ENCODE measurements around the gene ZFYVE28.

Gene ZFYVE28

GRCh38 chr4:2289311-2289954 lies 129.0 kb downstream of the ZFYVE28 start:
- H3K4me2 ChIP-seq (ENCODE audit: low read length), result no peak overlapping the region
- H3K18ac ChIP-seq (ENCODE audit: low read length), result no peak overlapping the region
- H3K79me2 ChIP-seq (ENCODE audit: control insufficient read depth, insufficient read depth, low read length), result no peaks in the 10 kb centered on the region
- H3K4me1 ChIP-seq (ENCODE audit: control insufficient read depth, low read depth, low read length), result no peaks in the 10 kb centered on the region
- H2BK15ac ChIP-seq (replicated peaks; ENCODE audit: low read depth), result no peak overlapping the region
- no peak overlapping the region for H2BK5ac ChIP-seq (ENCODE audit: low read length)
- no peak overlapping the region for H2BK120ac ChIP-seq (ENCODE audit: low read depth, low read length)
- no peaks in the 10 kb centered on the region for H3K36me3 ChIP-seq (ENCODE audit: control insufficient read depth, insufficient read depth, low read length)
- no peak overlapping the region for H3K23ac ChIP-seq (ENCODE audit: low read length)
- WGBS (ENCODE audit: extremely low coverage, insufficient coverage, low lambda C conversion rate), result no CpG with 5 or more reads among the region's 14 CpGs
- H3K4ac ChIP-seq (ENCODE audit: low read depth, low read length), result no peak overlapping the region
- no peak overlapping the region for H3K56ac ChIP-seq (ENCODE audit: low read length)
- H3K4me3 ChIP-seq (ENCODE audit: low read length), result no peak overlapping the region
- H3K27ac ChIP-seq (ENCODE audit: low read depth, low read length), result no peak overlapping the region
- H3K9ac ChIP-seq (ENCODE audit: low read length), result no peak overlapping the region
- H4K5ac ChIP-seq (ENCODE audit: low read length), result no peak overlapping the region
- H4K8ac ChIP-seq (ENCODE audit: low read depth, low read length), result no peak overlapping the region
- H3K79me1 ChIP-seq (ENCODE audit: low read length), result no peaks in the 10 kb centered on the region
- no peak overlapping the region for H2AK5ac ChIP-seq (ENCODE audit: low read length)
- H3K27me3 ChIP-seq (ENCODE audit: insufficient read depth, low read length, poor library complexity), result no peaks in the 10 kb centered on the region
- DNase-seq, result no peak

GRCh38 chr4:2288051-2288541 lies 130.3 kb downstream of the ZFYVE28 start:
- Histone ChIP-seq H3K4me1 (ENCODE audit: control insufficient read depth, low read depth, low read length) (no peaks in the 10 kb centered on the region), H2AK5ac (ENCODE audit: low read length) (no peak overlapping the region), H4K8ac (ENCODE audit: low read depth, low read length) (no peak overlapping the region), H3K4me2 (ENCODE audit: low read length) (no peak overlapping the region), H3K4ac (ENCODE audit: low read depth, low read length) (no peak overlapping the region), H3K4me3 (ENCODE audit: low read length) (no peak overlapping the region), H2BK15ac (replicated peaks; ENCODE audit: low read depth) (no peak overlapping the region), H3K79me1 (ENCODE audit: low read length) (no peaks in the 10 kb centered on the region), H3K27ac (ENCODE audit: low read depth, low read length) (no peak overlapping the region), H2BK120ac (ENCODE audit: low read depth, low read length) (no peak overlapping the region), H3K18ac (ENCODE audit: low read length) (no peak overlapping the region), H3K79me2 (ENCODE audit: control insufficient read depth, insufficient read depth, low read length) (no peaks in the 10 kb centered on the region), H4K5ac (ENCODE audit: low read length) (no peak overlapping the region), H2BK5ac (ENCODE audit: low read length) (no peak overlapping the region), H3K27me3 (ENCODE audit: insufficient read depth, low read length, poor library complexity) (no peaks in the 10 kb centered on the region), H3K23ac (ENCODE audit: low read length) (no peak overlapping the region), H3K9ac (ENCODE audit: low read length) (no peak overlapping the region), H3K36me3 (ENCODE audit: control insufficient read depth, insufficient read depth, low read length) (no peaks in the 10 kb centered on the region), H3K56ac (ENCODE audit: low read length) (no peak overlapping the region)
- DNase-seq, result no peak
- no CpG with 5 or more reads among the region's 10 CpGs for WGBS (ENCODE audit: extremely low coverage, insufficient coverage, low lambda C conversion rate)

- no peak overlapping the region for H3K4me3 ChIP-seq (ENCODE audit: low read length)
- no peak overlapping the region for H4K8ac ChIP-seq (ENCODE audit: low read depth, low read length)
- no peak overlapping the region for H3K9ac ChIP-seq (ENCODE audit: low read length)
- no peak overlapping the region for H2BK5ac ChIP-seq (ENCODE audit: low read length)
- H2AK5ac ChIP-seq (ENCODE audit: low read length), result no peak overlapping the region
- no peaks in the 10 kb centered on the region for H3K36me3 ChIP-seq (ENCODE audit: control insufficient read depth, insufficient read depth, low read length)
- no peak overlapping the region for H3K23ac ChIP-seq (ENCODE audit: low read length)
- no peaks in the 10 kb centered on the region for H3K4me1 ChIP-seq (ENCODE audit: control insufficient read depth, low read depth, low read length)
- no peak overlapping the region for H3K56ac ChIP-seq (ENCODE audit: low read length)
- no peaks in the 10 kb centered on the region for H3K79me2 ChIP-seq (ENCODE audit: control insufficient read depth, insufficient read depth, low read length)
- no peak overlapping the region for H3K4me2 ChIP-seq (ENCODE audit: low read length)
- no peak overlapping the region for H2BK120ac ChIP-seq (ENCODE audit: low read depth, low read length)
- no peaks in the 10 kb centered on the region for H3K27me3 ChIP-seq (ENCODE audit: insufficient read depth, low read length, poor library complexity)
- H4K5ac ChIP-seq (ENCODE audit: low read length), result no peak overlapping the region
- no CpG with 5 or more reads among the region's 9 CpGs for WGBS (ENCODE audit: extremely low coverage, insufficient coverage, low lambda C conversion rate)
- H3K4ac ChIP-seq (ENCODE audit: low read depth, low read length), result no peak overlapping the region
- no peak overlapping the region for H2BK15ac ChIP-seq (replicated peaks; ENCODE audit: low read depth)
- no peak for DNase-seq
- H3K18ac ChIP-seq (ENCODE audit: low read length), result no peak overlapping the region
- H3K27ac ChIP-seq (ENCODE audit: low read depth, low read length), result no peak overlapping the region
- no peaks in the 10 kb centered on the region for H3K79me1 ChIP-seq (ENCODE audit: low read length)
Observed at GRCh38 chr4:2287594-2287915, 130.9 kb downstream of the ZFYVE28 start.

- no peak for DNase-seq
- Histone ChIP-seq H4K8ac (ENCODE audit: low read depth, low read length) (no peak overlapping the region), H2BK5ac (ENCODE audit: low read length) (no peak overlapping the region), H3K56ac (ENCODE audit: low read length) (no peak overlapping the region), H3K9ac (ENCODE audit: low read length) (no peak overlapping the region), H3K18ac (ENCODE audit: low read length) (no peak overlapping the region), H3K27ac (ENCODE audit: low read depth, low read length) (no peak overlapping the region), H4K5ac (ENCODE audit: low read length) (no peak overlapping the region), H3K79me2 (ENCODE audit: control insufficient read depth, insufficient read depth, low read length) (no peaks in the 10 kb centered on the region), H3K4ac (ENCODE audit: low read depth, low read length) (no peak overlapping the region), H3K4me2 (ENCODE audit: low read length) (no peak overlapping the region), H3K4me3 (ENCODE audit: low read length) (no peak overlapping the region), H2BK120ac (ENCODE audit: low read depth, low read length) (no peak overlapping the region), H2BK15ac (replicated peaks; ENCODE audit: low read depth) (no peak overlapping the region), H3K4me1 (ENCODE audit: control insufficient read depth, low read depth, low read length) (no peaks in the 10 kb centered on the region), H3K79me1 (ENCODE audit: low read length) (no peaks in the 10 kb centered on the region), H3K36me3 (ENCODE audit: control insufficient read depth, insufficient read depth, low read length) (no peaks in the 10 kb centered on the region), H3K23ac (ENCODE audit: low read length) (no peak overlapping the region), H3K27me3 (ENCODE audit: insufficient read depth, low read length, poor library complexity) (no peaks in the 10 kb centered on the region), H2AK5ac (ENCODE audit: low read length) (no peak overlapping the region)
- WGBS (ENCODE audit: extremely low coverage, insufficient coverage, low lambda C conversion rate), result no CpG with 5 or more reads among the region's 19 CpGs
Observed at GRCh38 chr4:2286904-2287593, 131.4 kb downstream of the ZFYVE28 start.

GRCh38 chr4:2285613-2286381 lies 132.6 kb downstream of the ZFYVE28 start:
- DNase-seq, result no peak
- H3K9ac ChIP-seq (ENCODE audit: low read length), result no peak overlapping the region
- no peaks in the 10 kb centered on the region for H3K36me3 ChIP-seq (ENCODE audit: control insufficient read depth, insufficient read depth, low read length)
- no peaks in the 10 kb centered on the region for H3K79me1 ChIP-seq (ENCODE audit: low read length)
- H3K56ac ChIP-seq (ENCODE audit: low read length), result no peak overlapping the region
- no peak overlapping the region for H2BK5ac ChIP-seq (ENCODE audit: low read length)
- H3K4me1 ChIP-seq (ENCODE audit: control insufficient read depth, low read depth, low read length), result no peaks in the 10 kb centered on the region
- H4K5ac ChIP-seq (ENCODE audit: low read length), result no peak overlapping the region
- no peak overlapping the region for H3K27ac ChIP-seq (ENCODE audit: low read depth, low read length)
- no peak overlapping the region for H2BK120ac ChIP-seq (ENCODE audit: low read depth, low read length)
- H3K4ac ChIP-seq (ENCODE audit: low read depth, low read length), result no peak overlapping the region
- H3K4me2 ChIP-seq (ENCODE audit: low read length), result no peak overlapping the region
- H3K4me3 ChIP-seq (ENCODE audit: low read length), result no peak overlapping the region
- H2AK5ac ChIP-seq (ENCODE audit: low read length), result no peak overlapping the region
- no peak overlapping the region for H4K8ac ChIP-seq (ENCODE audit: low read depth, low read length)
- H3K79me2 ChIP-seq (ENCODE audit: control insufficient read depth, insufficient read depth, low read length), result no peaks in the 10 kb centered on the region
- no peak overlapping the region for H3K23ac ChIP-seq (ENCODE audit: low read length)
- no peaks in the 10 kb centered on the region for H3K27me3 ChIP-seq (ENCODE audit: insufficient read depth, low read length, poor library complexity)
- H3K18ac ChIP-seq (ENCODE audit: low read length), result no peak overlapping the region
- H2BK15ac ChIP-seq (replicated peaks; ENCODE audit: low read depth), result no peak overlapping the region
- no CpG with 5 or more reads among the region's 27 CpGs for WGBS (ENCODE audit: extremely low coverage, insufficient coverage, low lambda C conversion rate)
